GM12865 (cell line): ENCODE results near the gene NPR1.

Experiments used
- DNase-seq: peaks from one replicate; pipeline ENCODE4 v3.0.0; 2010; ENCODE audit warnings: low read depth
- H3K4me3 ChIP-seq: 2 replicates; pipeline ENCODE4 v1.5.1; 2011; ENCODE audit warnings: mild to moderate bottlenecking, low read depth, low read length, control low read depth
- CTCF ChIP-seq: IDR thresholded peaks from 2 replicates; pipeline ENCODE4 v1.5.1; 2011; ENCODE audit warnings: low read length, control low read depth, low read depth, inconsistent platforms; ENCODE audit not compliant: insufficient read depth; ENCODE audit errors: missing control alignments

The NPR1 gene

GRCh38 chr1:153679337-153680119 lies 1.0 kb downstream of the NPR1 start:
- no peak for TF ChIP-seq CTCF
- peak overlapping the region; percentile 2; the same call in 1 of the 2 replicates for H3K4me3 ChIP-seq
- DNase-seq = no peak

GRCh38 chr1:153680120-153680403 lies 1.6 kb downstream of the NPR1 start:
- DNase-seq = no peak
- no peak overlapping the region for H3K4me3 ChIP-seq

GRCh38 chr1:153682730-153683129 lies 4.2 kb downstream of the NPR1 start:
- no peak for DNase-seq
- H3K4me3 ChIP-seq = no peak overlapping the region

More at GRCh38 chr1:153680120-153680403, 1.6 kb downstream of the NPR1 start:
- no peak for TF ChIP-seq CTCF

GRCh38 chr1:153683854-153684253 lies 5.4 kb downstream of the NPR1 start:
- no peak for DNase-seq
- TF ChIP-seq CTCF = no peak

More at GRCh38 chr1:153682730-153683129, 4.2 kb downstream of the NPR1 start:
- TF ChIP-seq CTCF = no peak

DNA sequence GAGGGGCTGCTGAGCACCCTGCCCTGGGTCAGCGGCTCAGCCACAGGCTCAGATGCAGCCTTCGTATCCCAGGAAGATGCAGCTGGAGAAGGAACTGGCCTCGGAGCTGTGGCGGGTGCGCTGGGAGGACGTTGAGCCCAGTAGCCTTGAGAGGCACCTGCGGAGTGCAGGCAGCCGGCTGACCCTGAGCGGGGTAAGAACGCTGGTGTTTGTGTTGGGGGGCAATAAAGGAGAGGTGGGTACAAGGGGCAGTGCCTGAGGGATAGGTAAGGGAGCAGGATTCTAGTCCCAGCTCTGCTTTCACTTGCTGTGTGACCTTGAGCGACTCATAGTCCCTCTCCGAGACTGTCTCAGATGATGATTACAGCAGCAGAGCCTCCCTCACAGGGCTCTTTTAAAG lies 6.4 kb downstream of the NPR1 start:
- H3K4me3 ChIP-seq = no peak overlapping the region
- no peak for TF ChIP-seq CTCF
- DNase-seq = no peak

More at GRCh38 chr1:153683854-153684253, 5.4 kb downstream of the NPR1 start:
- H3K4me3 ChIP-seq = no peak overlapping the region

GRCh38 chr1:153685544-153686340 lies 7.3 kb downstream of the NPR1 start:
- DNase-seq = no peak
- no peak overlapping the region for H3K4me3 ChIP-seq
- TF ChIP-seq CTCF = no peak
